CD4-positive, alpha-beta T cell (primary cell): ENCODE data around the gene USP40. TPM values are rescaled to one million over a fixed set of nuclear protein-coding genes. Genes with fewer than 3 reads are reported as not detected.

Source experiments
- ATAC-seq: fragments of 200-7000 bp; cut with Tn5 transposase; one replicate; pipeline ENCODE4 v1.10.0; 2022; ENCODE audit warnings: mild to moderate bottlenecking; ENCODE audit not compliant: poor library complexity
- CTCF ChIA-PET: fragments of 350-600 bp; sonication (Branson Sonifier 250); formaldehyde crosslinking; loops from one replicate; lab custom pipeline; 2021; ENCODE audit warnings: antibody characterized with exemption, inconsistent platforms; lab: Charles Lee
- POLR2A ChIA-PET: fragments of 350-600 bp; sonication (Branson Sonifier 250); formaldehyde crosslinking; loops from one replicate; lab custom pipeline; 2021; ENCODE audit warnings: antibody characterized with exemption, inconsistent platforms; lab: Charles Lee
- DNase-seq, 14 experiments: peaks; one replicate each; pipeline ENCODE4 v3.0.0-alpha.2; 2013 to 2020; ENCODE audit warnings: mixed read lengths in 2 of 14
- H3K27ac ChIP-seq, 2 donors: one replicate each; pipeline versions ENCODE4 v1.5.1 to v1.7.0; 2013; ENCODE audit warnings: low read length in 2 of 2, low read depth in 1 of 2, mild to moderate bottlenecking in 1 of 2
- H3K27me3 ChIP-seq, 2 experiments: 1 replicate in 1 of 2; 2 replicates in 1 of 2; pipeline versions ENCODE4 v1.6.1 to v1.7.0; 2013; ENCODE audit warnings: low read length in 2 of 2, control low read depth in 1 of 2, mild to moderate bottlenecking in 1 of 2, moderate library complexity in 1 of 2; ENCODE audit not compliant: insufficient read depth in 2 of 2, control insufficient read depth in 1 of 2
- H3K36me3 ChIP-seq: one replicate; pipeline ENCODE4 v1.6.1; 2013; ENCODE audit warnings: low read length, control low read depth; ENCODE audit not compliant: insufficient read depth
- H3K4me1 ChIP-seq: one replicate; pipeline ENCODE4 v1.6.1; 2013; ENCODE audit warnings: low read length, control low read depth; ENCODE audit not compliant: insufficient read depth
- H3K4me3 ChIP-seq: one replicate; pipeline ENCODE4 v1.5.1; 2013; ENCODE audit warnings: mild to moderate bottlenecking, low read length, moderate library complexity
- H3K9me3 ChIP-seq, 2 experiments: 1 replicate in 1 of 2; 2 replicates in 1 of 2; pipeline versions ENCODE4 v1.6.1 to v1.7.0; 2013; ENCODE audit warnings: low read length in 2 of 2, mild to moderate bottlenecking in 2 of 2, control low read depth in 1 of 2, moderate library complexity in 1 of 2; ENCODE audit not compliant: control insufficient read depth in 1 of 2, insufficient read depth in 1 of 2
- H3K27ac Mint-ChIP-seq: one replicate; pipeline ENCODE4 v1.8.0; 2020; ENCODE audit warnings: mixed read lengths
- H3K27me3 Mint-ChIP-seq: one replicate; pipeline ENCODE4 v1.8.0; 2021; ENCODE audit warnings: mixed read lengths
- H3K36me3 Mint-ChIP-seq: one replicate; pipeline ENCODE4 v1.8.0; 2021; ENCODE audit warnings: low read depth, mixed read lengths
- H3K4me1 Mint-ChIP-seq: one replicate; pipeline ENCODE4 v1.8.0; 2021; ENCODE audit warnings: low read depth, mixed read lengths
- H3K4me3 Mint-ChIP-seq: one replicate; pipeline ENCODE4 v1.8.0; 2020; ENCODE audit warnings: mild to moderate bottlenecking, mixed read lengths
- H3K9me3 Mint-ChIP-seq: one replicate; pipeline ENCODE4 v1.8.0; 2020; ENCODE audit warnings: mixed read lengths
- intact Hi-C, 2 experiments: fragments of 100-400 bp; cut with DNase I in 1 of 2; cut with micrococcal nuclease in 1 of 2; formaldehyde crosslinking; loops; one replicate each; pipeline versions ENCODE4 v1.15.1 to v1.9.0; 2023 to 2025; cut with DNase I, micrococcal nuclease
- total RNA-seq, 174 experiments: library from RNA in 2 of 174; stranded (reverse) in 2 of 174; gene quantifications; one replicate each; pipeline ENCODE4 v1.2.3 and lab custom pipeline; 2021 to 2026
- TF ChIP-seq, protein P1 (sequence below): fragments of 200-600 bp; IDR thresholded peaks from one replicate; pipeline ENCODE4 v1.8.0; 2022; ENCODE audit warnings: antibody characterized with exemption, mild to moderate bottlenecking

The USP40 gene
- total RNA-seq, 2 experiments from 2014 or later: 7.2 to 8.7 TPM

DNA sequence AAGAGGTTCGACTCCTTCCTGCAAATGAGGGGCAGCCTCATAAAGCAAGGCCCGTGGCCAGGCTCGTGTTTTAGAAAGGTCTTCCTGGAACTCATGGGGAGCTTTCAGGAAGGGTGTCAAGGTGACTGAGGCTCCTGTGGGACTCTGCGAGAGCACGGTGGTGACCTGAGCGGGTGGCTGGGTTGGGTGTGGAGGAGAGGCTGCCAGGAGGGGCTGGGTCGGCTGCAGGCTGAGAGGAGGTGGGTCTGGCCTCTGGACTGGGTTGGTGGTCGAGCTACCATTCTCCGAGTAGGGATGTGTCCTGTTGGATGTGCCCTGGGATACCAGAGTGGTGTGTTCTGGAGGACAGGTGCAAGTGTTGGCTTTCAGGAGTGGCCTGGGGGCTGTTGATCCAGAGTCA lies 125.9 kb downstream of the USP40 start:
- Histone ChIP-seq H3K27ac (peak overlapping the region in 1 of 2 donors; percentile 18), H3K27me3 (no peaks in the 10 kb centered on the region), H3K9me3 (no peaks in the 10 kb centered on the region), H3K4me3 (no peak overlapping the region), H3K4me1 (peaks cover 12% of the 10 kb centered on the region), H3K36me3 (peaks cover 86% of the 10 kb centered on the region)
- Mint-ChIP-seq H3K36me3 (peaks cover 95% of the 10 kb centered on the region), H3K9me3 (no peaks in the 10 kb centered on the region), H3K27me3 (no peaks in the 10 kb centered on the region), H3K4me1 (peaks cover 32% of the 10 kb centered on the region), H3K27ac (peak overlapping the region; percentile 69), H3K4me3 (no peak overlapping the region)
- intact Hi-C loops: loop anchor here (5.0 to 10.0 kb wide), 4 partner anchors 156 to 678 kb away; no protein-coding TSS in a partner anchor
- POLR2A ChIA-PET: no interaction called here
- no peak for ATAC-seq
- peak in 1 of 14 experiments; percentile 29 for DNase-seq
- TF ChIP-seq, protein P1, sequence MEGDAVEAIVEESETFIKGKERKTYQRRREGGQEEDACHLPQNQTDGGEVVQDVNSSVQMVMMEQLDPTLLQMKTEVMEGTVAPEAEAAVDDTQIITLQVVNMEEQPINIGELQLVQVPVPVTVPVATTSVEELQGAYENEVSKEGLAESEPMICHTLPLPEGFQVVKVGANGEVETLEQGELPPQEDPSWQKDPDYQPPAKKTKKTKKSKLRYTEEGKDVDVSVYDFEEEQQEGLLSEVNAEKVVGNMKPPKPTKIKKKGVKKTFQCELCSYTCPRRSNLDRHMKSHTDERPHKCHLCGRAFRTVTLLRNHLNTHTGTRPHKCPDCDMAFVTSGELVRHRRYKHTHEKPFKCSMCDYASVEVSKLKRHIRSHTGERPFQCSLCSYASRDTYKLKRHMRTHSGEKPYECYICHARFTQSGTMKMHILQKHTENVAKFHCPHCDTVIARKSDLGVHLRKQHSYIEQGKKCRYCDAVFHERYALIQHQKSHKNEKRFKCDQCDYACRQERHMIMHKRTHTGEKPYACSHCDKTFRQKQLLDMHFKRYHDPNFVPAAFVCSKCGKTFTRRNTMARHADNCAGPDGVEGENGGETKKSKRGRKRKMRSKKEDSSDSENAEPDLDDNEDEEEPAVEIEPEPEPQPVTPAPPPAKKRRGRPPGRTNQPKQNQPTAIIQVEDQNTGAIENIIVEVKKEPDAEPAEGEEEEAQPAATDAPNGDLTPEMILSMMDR: no peak
- CTCF ChIA-PET: interaction anchor here (0.6 kb wide), 1 partner anchor 36 kb away, joined by 3 read pairs; no protein-coding TSS in a partner anchor

GRCh38 chr2:233440314-233440713 lies 126.3 kb downstream of the USP40 start:
- Mint-ChIP-seq H3K27ac (peak overlapping the region; percentile 69), H3K9me3 (no peaks in the 10 kb centered on the region), H3K4me1 (peaks cover 32% of the 10 kb centered on the region), H3K27me3 (no peaks in the 10 kb centered on the region), H3K36me3 (peaks cover 95% of the 10 kb centered on the region), H3K4me3 (no peak overlapping the region)
- peaks cover 12% of the 10 kb centered on the region for H3K4me1 ChIP-seq
- intact Hi-C loops: loop anchor here (5.0 to 10.0 kb wide), 4 partner anchors 156 to 678 kb away; no protein-coding TSS in a partner anchor
- no peaks in the 10 kb centered on the region for H3K9me3 ChIP-seq
- H3K27ac ChIP-seq: peak overlapping the region in 1 of 2 donors; percentile 5
- H3K27me3 ChIP-seq: no peaks in the 10 kb centered on the region
- peak in 1 of 14 experiments; percentile 17 for DNase-seq
- H3K4me3 ChIP-seq: no peak overlapping the region
- no peak for ATAC-seq
- H3K36me3 ChIP-seq: peaks cover 86% of the 10 kb centered on the region
- TF ChIP-seq, protein P1: no peak
- CTCF ChIA-PET: interaction anchor here (0.6 to 1.0 kb wide), 2 partner anchors 34 to 36 kb away, joined by 3 read pairs; no protein-coding TSS in a partner anchor
- POLR2A ChIA-PET: no interaction called here

GRCh38 chr2:233439191-233439590 lies 127.4 kb downstream of the USP40 start:
- peaks cover 12% of the 10 kb centered on the region for H3K4me1 ChIP-seq
- Mint-ChIP-seq H3K36me3 (peaks cover 95% of the 10 kb centered on the region), H3K4me1 (peaks cover 32% of the 10 kb centered on the region), H3K27me3 (no peaks in the 10 kb centered on the region), H3K4me3 (no peak overlapping the region), H3K27ac (peak overlapping the region; percentile 36), H3K9me3 (no peaks in the 10 kb centered on the region)
- POLR2A ChIA-PET: no interaction called here
- no peak for ATAC-seq
- H3K27me3 ChIP-seq: no peaks in the 10 kb centered on the region
- H3K9me3 ChIP-seq: no peaks in the 10 kb centered on the region
- peaks cover 86% of the 10 kb centered on the region for H3K36me3 ChIP-seq
- no peak overlapping the region for H3K4me3 ChIP-seq
- no peak overlapping the region for H3K27ac ChIP-seq
- no peak for DNase-seq
- CTCF ChIA-PET: interaction anchor here (1.0 to 1.9 kb wide), 2 partner anchors 33 to 35 kb away, joined by 3 to 5 read pairs; no protein-coding TSS in a partner anchor
- intact Hi-C loops: no loop called here
- TF ChIP-seq, protein P1: no peak
